ENCODE measurements around the gene FREM2.

FREM2 gene

GRCh38 chr13:38785042-38785441 lies 98.2 kb downstream of the FREM2 start:
- DNase-seq (ENCODE audit: low spot score) = no peak
- TF ChIP-seq CTCF (IDR thresholded peaks at IDR 0.05) = no peak
- no peak overlapping the region for H3K27ac ChIP-seq
- no peak overlapping the region for H3K4me3 ChIP-seq

- Histone ChIP-seq H3K27ac (no peak overlapping the region), H3K4me3 (no peak overlapping the region)
- no peak for DNase-seq (ENCODE audit: low spot score)
- no peak for TF ChIP-seq CTCF (IDR thresholded peaks at IDR 0.05)
These were observed 98.6 kb downstream of the FREM2 start for GRCh38 chr13:38785490-38785889.

GRCh38 chr13:38787550-38787949 lies 100.7 kb downstream of the FREM2 start:
- Histone ChIP-seq H3K27ac (no peak overlapping the region), H3K4me3 (no peak overlapping the region)
- no peak for DNase-seq (ENCODE audit: low spot score)
- TF ChIP-seq CTCF (IDR thresholded peaks at IDR 0.05) = no peak

- Histone ChIP-seq H3K27ac (no peak overlapping the region), H3K4me3 (no peak overlapping the region)
- DNase-seq (ENCODE audit: low spot score) = no peak
- TF ChIP-seq CTCF (IDR thresholded peaks at IDR 0.05) = no peak
These were observed 110.0 kb downstream of the FREM2 start for GRCh38 chr13:38796890-38797289.

GRCh38 chr13:38803531-38803930 lies 116.7 kb downstream of the FREM2 start:
- H3K4me3 ChIP-seq = no peak overlapping the region
- H3K27ac ChIP-seq = no peak overlapping the region
- TF ChIP-seq CTCF (IDR thresholded peaks at IDR 0.05) = no peak
- DNase-seq (ENCODE audit: low spot score) = no peak

GRCh38 chr13:38804061-38804460 lies 117.2 kb downstream of the FREM2 start:
- no peak for TF ChIP-seq CTCF (IDR thresholded peaks at IDR 0.05)
- H3K4me3 ChIP-seq = no peak overlapping the region
- DNase-seq (ENCODE audit: low spot score) = no peak
- H3K27ac ChIP-seq = no peak overlapping the region

- Histone ChIP-seq H3K27ac (no peak overlapping the region), H3K4me3 (no peak overlapping the region)
- DNase-seq (ENCODE audit: low spot score) = no peak
- TF ChIP-seq CTCF (IDR thresholded peaks at IDR 0.05) = no peak
These were observed 117.7 kb downstream of the FREM2 start for GRCh38 chr13:38804536-38804935.

Measured in coronary artery (tissue), 2 donors.